ENCODE measurements around the gene RAVER1.

- peak in 1 of 4 donors; percentile 43 for TF ChIP-seq POLR2A (IDR thresholded peaks at IDR 0.05)
- no peak for TF ChIP-seq EP300 (IDR thresholded peaks at IDR 0.05)
- TF ChIP-seq, protein P1, sequence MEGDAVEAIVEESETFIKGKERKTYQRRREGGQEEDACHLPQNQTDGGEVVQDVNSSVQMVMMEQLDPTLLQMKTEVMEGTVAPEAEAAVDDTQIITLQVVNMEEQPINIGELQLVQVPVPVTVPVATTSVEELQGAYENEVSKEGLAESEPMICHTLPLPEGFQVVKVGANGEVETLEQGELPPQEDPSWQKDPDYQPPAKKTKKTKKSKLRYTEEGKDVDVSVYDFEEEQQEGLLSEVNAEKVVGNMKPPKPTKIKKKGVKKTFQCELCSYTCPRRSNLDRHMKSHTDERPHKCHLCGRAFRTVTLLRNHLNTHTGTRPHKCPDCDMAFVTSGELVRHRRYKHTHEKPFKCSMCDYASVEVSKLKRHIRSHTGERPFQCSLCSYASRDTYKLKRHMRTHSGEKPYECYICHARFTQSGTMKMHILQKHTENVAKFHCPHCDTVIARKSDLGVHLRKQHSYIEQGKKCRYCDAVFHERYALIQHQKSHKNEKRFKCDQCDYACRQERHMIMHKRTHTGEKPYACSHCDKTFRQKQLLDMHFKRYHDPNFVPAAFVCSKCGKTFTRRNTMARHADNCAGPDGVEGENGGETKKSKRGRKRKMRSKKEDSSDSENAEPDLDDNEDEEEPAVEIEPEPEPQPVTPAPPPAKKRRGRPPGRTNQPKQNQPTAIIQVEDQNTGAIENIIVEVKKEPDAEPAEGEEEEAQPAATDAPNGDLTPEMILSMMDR (IDR thresholded peaks at IDR 0.05): no peak
- TF ChIP-seq POLR2AphosphoS5 (IDR thresholded peaks at IDR 0.05): peak; percentile 52 to 53
Measured at GRCh38 chr19:10315335-10316214, 17.8 kb downstream of the RAVER1 start, which contains the start of gene FDX2.
